ENCODE results near the gene BCKDK.

GRCh38 chr16:31134091-31134571 lies 25.9 kb downstream of the BCKDK start:
- TF ChIP-seq CTCF (optimal IDR thresholded peaks at IDR 0.05 in 1 of 3, IDR thresholded peaks at IDR 0.05 in 1 of 3, conservative IDR thresholded peaks at IDR 0.05 in 1 of 3; ENCODE audit: extremely low read depth in 1 of 3, insufficient read depth in 2 of 3, low read length in 3 of 3) (no peak), EZH2 (IDR thresholded peaks at IDR 0.05; ENCODE audit: low read length) (no peak)
